ENCODE data around the gene CRIM1.

Gene CRIM1

DNA sequence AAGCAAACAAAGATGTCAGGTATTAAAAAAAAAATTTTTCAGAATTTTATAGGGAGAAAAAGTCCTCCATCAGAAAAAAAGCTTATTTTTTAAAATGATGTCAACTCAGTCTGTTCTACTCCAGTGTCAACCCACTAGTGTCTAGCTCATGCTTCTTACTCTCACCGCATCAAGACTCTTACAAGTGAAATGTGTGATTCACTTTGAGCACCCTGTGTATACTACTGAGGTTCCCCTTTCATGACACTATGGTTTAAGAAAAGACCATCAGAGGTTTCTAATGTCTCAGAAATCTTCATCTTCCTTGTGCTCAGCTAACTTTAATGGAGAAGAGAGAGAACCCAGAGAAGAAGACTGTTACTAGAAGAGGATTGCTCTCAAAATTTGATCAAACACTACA is 199.0 kb downstream of the CRIM1 start:
- no peak for DNase-seq (ENCODE audit: low read depth)

DNA sequence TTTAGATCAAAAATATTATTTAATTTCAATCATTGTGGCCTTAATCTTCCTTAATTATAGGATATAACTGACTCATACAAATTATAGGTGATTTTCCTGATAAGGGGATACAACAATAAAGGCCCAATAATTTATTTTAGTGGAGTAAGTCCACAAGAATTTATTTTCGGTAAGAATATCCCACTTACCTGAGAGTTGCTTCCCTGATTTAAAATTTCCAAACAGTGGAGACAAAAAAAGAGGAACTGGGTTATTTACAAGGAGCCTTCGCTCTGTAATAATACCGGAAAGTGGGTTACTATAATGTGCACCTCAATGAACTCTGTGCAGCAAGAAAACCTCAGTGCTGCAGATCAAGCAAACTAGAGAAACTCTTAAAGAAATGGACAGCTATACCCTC is 200.2 kb downstream of the CRIM1 start:
- no peak for DNase-seq (ENCODE audit: low read depth)

DNA sequence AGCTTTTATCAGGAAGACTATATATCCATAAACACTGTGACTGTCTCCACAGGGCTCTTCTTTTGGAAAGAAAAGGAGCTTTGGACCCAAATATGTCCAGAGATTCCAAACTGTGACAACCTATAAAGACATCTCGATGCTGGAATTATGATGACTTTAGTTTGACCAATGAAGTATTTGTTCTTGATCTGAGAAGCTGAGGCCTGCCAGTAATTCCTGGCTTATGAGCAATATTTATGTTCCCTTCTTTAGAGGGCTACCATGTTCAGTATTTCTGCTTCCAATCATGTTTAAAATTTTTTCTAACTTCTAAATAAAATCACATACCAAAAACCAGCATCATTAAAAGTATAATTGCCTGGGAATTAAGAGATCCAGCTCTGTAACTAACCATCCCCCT is 201.3 kb downstream of the CRIM1 start:
- DNase-seq (ENCODE audit: low read depth): no peak

DNA sequence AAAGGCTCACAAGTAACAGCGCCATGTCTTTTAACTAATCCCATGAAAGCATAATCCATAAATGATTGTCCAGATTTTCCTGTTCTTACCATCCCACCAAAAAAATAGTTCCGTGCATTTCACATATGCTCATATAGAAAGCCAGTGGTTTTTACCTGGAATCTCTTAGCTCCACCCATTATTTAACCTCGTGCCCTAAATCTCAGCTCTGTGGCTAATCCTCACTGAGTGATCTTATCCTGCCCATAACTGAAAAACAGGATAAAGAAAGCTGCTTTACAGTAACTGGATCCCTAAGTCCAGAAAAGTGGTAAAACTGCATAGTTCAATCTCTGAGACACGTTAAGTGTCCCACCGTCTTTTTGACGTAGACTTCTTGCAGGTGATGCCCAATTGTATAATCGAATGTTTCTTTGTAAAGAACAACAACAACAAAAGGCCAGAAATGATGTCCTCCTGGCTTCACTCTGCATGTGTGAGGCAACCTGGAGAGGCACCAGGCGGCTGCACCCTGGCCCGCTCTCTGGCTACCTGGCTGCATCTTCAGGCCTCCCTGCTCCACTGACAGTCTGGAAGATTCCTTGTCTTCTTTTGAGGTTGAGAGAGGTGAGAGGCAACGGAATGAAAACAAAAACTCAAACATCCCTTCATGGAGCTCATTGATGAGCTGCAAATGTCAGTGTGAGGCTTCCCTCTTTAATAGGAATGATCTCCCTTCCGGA is 203.8 kb downstream of the CRIM1 start:
- DNase-seq (ENCODE audit: low read depth): no peak

- DNase-seq (ENCODE audit: low read depth): no peak
Measured at GRCh38 chr2:36560726-36561125, 205.1 kb downstream of the CRIM1 start.

- DNase-seq (ENCODE audit: low read depth): no peak
Measured at GRCh38 chr2:36561237-36561944, 205.8 kb downstream of the CRIM1 start.

GRCh38 chr2:36562240-36562639 is 206.7 kb downstream of the CRIM1 start:
- DNase-seq (ENCODE audit: low read depth): no peak

- DNase-seq (ENCODE audit: low read depth): no peak
Measured at GRCh38 chr2:36562973-36563532, 207.5 kb downstream of the CRIM1 start.

DNA sequence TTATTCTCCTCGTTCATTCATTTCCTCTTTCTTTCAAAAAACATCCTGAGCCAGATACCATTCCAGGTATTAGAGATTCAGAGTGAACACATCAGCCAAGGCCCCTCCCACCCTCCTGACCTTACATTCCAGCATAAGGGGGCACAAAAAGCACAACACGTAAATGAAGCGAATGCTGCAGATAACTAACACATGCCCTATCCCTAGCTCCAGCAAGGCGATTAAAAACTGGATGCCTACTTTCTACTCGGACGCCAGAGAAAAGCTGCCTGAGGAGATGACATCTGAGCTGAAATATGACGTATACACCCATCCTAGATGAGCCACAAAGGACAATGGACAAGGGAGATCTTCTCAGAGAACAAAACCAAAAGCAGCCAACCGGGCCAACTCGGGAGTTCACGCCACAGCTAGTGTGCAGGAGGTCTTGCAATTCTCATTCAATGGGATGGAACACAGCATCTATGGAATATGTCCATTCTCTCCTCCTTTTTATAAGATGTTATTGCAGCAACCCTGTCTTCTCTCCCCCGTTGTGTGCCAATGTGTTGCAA is 208.9 kb downstream of the CRIM1 start:
- no peak for DNase-seq (ENCODE audit: low read depth)

DNA sequence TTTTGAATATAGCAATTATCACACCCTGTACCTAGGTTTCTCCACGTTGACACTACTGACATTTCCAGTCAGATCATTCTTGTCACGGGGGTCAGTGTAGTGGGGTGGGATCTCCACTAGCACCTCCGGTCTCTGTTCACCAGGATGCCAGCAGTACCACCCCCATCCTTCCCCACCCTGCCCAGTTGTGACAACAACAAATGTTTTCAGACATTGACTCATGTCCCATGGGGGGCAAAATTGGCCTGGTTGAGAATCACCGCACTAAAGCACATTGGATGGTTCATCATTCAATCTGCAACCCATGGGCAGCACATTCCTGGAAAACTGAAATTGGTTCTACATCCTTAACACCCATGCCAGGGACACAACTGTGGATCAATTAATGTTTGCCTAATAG is 210.1 kb downstream of the CRIM1 start:
- no peak for DNase-seq (ENCODE audit: low read depth)

DNA sequence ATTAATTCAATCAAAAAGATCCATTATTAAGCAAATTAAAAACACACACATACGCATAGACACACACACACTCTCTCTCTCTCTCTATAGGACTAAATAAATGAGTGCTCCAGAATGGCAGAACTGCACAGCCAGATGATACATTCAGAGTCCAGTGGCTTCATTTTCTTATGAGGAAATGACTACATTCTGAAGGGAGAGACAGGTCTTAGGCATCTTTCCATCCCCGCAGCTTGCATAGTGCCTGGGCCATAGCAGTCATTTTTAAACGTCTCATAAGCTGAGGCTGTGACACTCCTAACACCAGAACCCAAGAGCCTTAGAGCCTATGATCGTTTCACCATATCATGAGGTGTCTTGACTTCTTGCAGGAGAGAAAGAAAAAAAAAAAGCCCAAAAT is 211.3 kb downstream of the CRIM1 start:
- no peak for DNase-seq (ENCODE audit: low read depth)

DNA sequence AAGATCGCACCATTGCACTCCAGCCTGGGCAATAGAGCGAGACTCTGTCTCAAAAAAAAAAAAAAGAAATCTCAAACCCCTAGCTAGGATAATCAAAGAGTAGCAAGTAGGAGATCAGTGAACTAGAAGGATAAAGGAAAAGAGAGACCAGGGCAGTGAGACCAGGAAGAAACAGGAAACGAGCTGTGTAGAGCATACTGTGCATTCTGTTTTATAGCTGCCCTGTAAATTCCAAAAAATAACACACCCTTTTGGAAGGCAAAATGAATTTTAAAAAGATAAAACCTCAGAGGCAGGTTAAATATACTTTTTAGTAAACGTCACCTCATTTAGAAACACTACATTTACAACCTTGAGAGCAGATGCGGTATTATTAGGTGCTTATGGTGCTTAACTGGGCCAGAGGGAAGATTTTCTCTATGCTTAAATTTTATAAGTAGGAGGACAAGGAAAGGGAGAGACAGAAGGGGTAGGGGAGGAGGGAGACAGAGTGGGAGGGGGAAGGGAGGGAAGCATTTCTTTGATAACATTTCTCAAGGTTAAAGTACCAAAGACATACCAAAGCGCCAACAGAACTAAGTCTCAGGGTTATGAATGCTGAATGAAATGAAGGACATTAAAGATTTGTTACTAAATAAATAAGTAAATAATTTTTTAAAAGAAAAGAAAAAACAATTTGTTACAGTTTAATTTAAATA is 212.3 kb downstream of the CRIM1 start:
- DNase-seq (ENCODE audit: low read depth): no peak

GRCh38 chr2:36568516-36569246 is 213.1 kb downstream of the CRIM1 start:
- no peak for DNase-seq (ENCODE audit: low read depth)

GRCh38 chr2:36569267-36569856 is 213.8 kb downstream of the CRIM1 start:
- DNase-seq (ENCODE audit: low read depth): no peak

- DNase-seq (ENCODE audit: low read depth): no peak
Measured at GRCh38 chr2:36570416-36570815, 214.8 kb downstream of the CRIM1 start.

GRCh38 chr2:36572054-36572718 is 216.6 kb downstream of the CRIM1 start:
- no peak for DNase-seq (ENCODE audit: low read depth)

GRCh38 chr2:36572719-36573059 is 217.1 kb downstream of the CRIM1 start:
- no peak for DNase-seq (ENCODE audit: low read depth)

GRCh38 chr2:36573165-36573564 is 217.6 kb downstream of the CRIM1 start:
- no peak for DNase-seq (ENCODE audit: low read depth)

DNA sequence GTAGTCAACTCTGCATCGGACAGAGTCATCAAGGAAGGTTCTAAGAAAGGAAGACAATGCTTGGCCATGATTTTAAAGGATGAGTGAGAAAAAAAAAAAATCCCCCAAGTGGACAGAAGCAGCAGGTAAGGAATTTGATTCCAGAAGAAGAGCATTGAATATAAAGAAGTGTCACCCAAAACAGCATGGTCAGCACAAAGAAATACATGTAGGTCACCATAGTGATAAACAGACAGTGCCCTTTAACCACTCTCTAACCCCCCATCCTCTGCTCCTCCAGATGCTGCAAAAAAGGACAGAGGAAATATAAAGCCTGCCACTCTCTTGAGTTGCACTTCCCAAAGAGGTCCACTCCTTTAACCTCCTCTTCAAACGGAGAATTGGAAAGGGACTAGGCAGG is 219.0 kb downstream of the CRIM1 start:
- no peak for DNase-seq (ENCODE audit: low read depth)

DNA sequence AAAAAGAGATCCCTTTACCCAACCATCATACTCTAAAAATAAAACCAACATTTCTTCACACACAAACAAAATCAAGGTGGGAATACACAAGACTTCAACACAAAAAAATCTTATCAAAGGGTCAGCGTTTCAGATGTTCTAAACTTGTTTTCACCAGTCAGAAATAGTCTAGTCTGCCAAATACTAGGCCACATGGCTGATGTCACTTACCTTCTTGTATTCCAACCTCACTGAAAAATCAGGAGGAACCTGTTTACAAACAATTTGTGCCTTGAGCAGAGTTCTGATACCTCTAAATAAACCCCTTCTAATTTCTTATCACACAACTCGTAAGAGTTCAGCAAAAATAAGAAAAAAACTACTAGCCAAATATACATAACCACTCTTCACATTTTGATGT is 222.3 kb downstream of the CRIM1 start:
- DNase-seq (ENCODE audit: low read depth): no peak
